ENCODE results near the gene C19orf81. TPM values are rescaled to one million over a fixed set of nuclear protein-coding genes. Genes with fewer than 3 reads are reported as not detected.

The C19orf81 gene
- total and polyA plus RNA-seq, 2 donors (not counting 3 experiments of a cell fraction or from before 2014, with no cell fraction given), result 0.79 to 2.5 TPM

GRCh38 chr19:50667759-50668231 lies 18.6 kb downstream of the C19orf81 start:
- no peaks in the 10 kb centered on the region for H3K9me1 ChIP-seq (replicated peaks; ENCODE audit: control insufficient read depth, extremely low read depth, insufficient read depth, low read length)
- CTCF ChIA-PET, result interaction anchor here (3.4 kb wide), 1 partner anchor 115 kb away, joined by 83 read pairs; no protein-coding TSS in a partner anchor
- TF ChIP-seq MYC (IDR thresholded peaks at IDR 0.05; ENCODE audit: low read depth, low read length) (no peak), GATA2 (IDR thresholded peaks at IDR 0.05; ENCODE audit: insufficient read depth, insufficient read length, low read depth, low read length) (no peak), JUN (IDR thresholded peaks at IDR 0.05; ENCODE audit: borderline replicate concordance, insufficient read depth, insufficient read length, low read depth) (no peak), EZH2 (IDR thresholded peaks at IDR 0.05; ENCODE audit: borderline replicate concordance, low read depth, low read length, severe bottlenecking) (peak; percentile 99), CTCF (IDR thresholded peaks at IDR 0.05; ENCODE audit: extremely low read depth in 1 of 2, insufficient read depth in 1 of 2, low read depth in 1 of 2, low read length in 2 of 2) (no peak), POLR2A (IDR thresholded peaks at IDR 0.05; ENCODE audit: low read depth, low read length) (no peak), POLR2AphosphoS5 (IDR thresholded peaks at IDR 0.05; ENCODE audit: insufficient read depth, low read depth, low read length) (no peak), MAX (IDR thresholded peaks at IDR 0.05; ENCODE audit: insufficient read depth, insufficient read length) (no peak)

More at GRCh38 chr19:50667759-50668231, 18.6 kb downstream of the C19orf81 start:
- Histone ChIP-seq H3K79me2 (ENCODE audit: control insufficient read depth, insufficient read depth, low read length) (no peaks in the 10 kb centered on the region), H3K9ac (replicated peaks; ENCODE audit: extremely low read depth, insufficient read depth, low read length) (no peak overlapping the region), H3K4me3 (replicated peaks in 1 of 3; ENCODE audit: insufficient read depth in 1 of 3, low read depth in 1 of 3, low read length in 3 of 3) (no peak overlapping the region), H3K4me1 (ENCODE audit: control insufficient read depth, extremely low read depth, insufficient read depth, low read length) (no peaks in the 10 kb centered on the region), H3K4me2 (ENCODE audit: insufficient read depth, low read length) (no peak overlapping the region), H3K9me3 (replicated peaks; ENCODE audit: control insufficient read depth, insufficient read depth, low read length) (no peaks in the 10 kb centered on the region), H3K27me3 (ENCODE audit: control insufficient read depth in 2 of 2, insufficient read depth in 2 of 2, low read length in 2 of 2) (peaks cover 17 to 31% of the 10 kb centered on the region in 2 experiments), H3K36me3 (ENCODE audit: control insufficient read depth in 2 of 2, extremely low read depth in 1 of 2, insufficient read depth in 2 of 2, low read length in 2 of 2) (no peaks in the 10 kb centered on the region), H3K27ac (ENCODE audit: insufficient read depth, low read depth, low read length) (no peak overlapping the region), H4K20me1 (replicated peaks; ENCODE audit: control insufficient read depth, extremely low read depth, insufficient read depth, low read length) (no peaks in the 10 kb centered on the region), H2AFZ (ENCODE audit: low read depth, low read length) (no peak overlapping the region)
- POLR2A ChIA-PET, result no interaction called here
- dilution Hi-C loops (cut with MboI; ENCODE audit: extremely low pct_ligation_motif_present, low sequenced_read_pairs), result no loop called here
- DNase-seq (ENCODE audit: low read depth, low spot score) (no peak), FAIRE-seq (no peak)
- intact Hi-C loops (cut with micrococcal nuclease), result loop anchor here (2.0 kb wide), 1 partner anchor 37 kb away; no protein-coding TSS in a partner anchor
- BruUV-seq (replicated peaks), result no TSS peak

Measured in endothelial cell of umbilical vein (primary cell).